Ovary (tissue), 3 donors: ENCODE measurements around the gene VDAC2.

Experiments used
- POLR2A ChIP-seq: fragments of 450-650 bp; IDR thresholded peaks from one replicate; pipeline ENCODE4 v1.6.1; 2017; ENCODE audit warnings: antibody characterized with exemption, mild to moderate bottlenecking, moderate library complexity
- TF ChIP-seq, protein P1 (sequence below), 3 donors: fragments of 450-650 bp in 2 of 3; fragments of 200-600 bp in 1 of 3; IDR thresholded peaks; one replicate each; pipeline versions ENCODE4 v1.5.1 to v1.8.0; 2016 to 2022; ENCODE audit warnings: antibody characterized with exemption in 3 of 3, mild to moderate bottlenecking in 1 of 3
- donor health status: DM: no; HTN: no; CAD: no.

DNA sequence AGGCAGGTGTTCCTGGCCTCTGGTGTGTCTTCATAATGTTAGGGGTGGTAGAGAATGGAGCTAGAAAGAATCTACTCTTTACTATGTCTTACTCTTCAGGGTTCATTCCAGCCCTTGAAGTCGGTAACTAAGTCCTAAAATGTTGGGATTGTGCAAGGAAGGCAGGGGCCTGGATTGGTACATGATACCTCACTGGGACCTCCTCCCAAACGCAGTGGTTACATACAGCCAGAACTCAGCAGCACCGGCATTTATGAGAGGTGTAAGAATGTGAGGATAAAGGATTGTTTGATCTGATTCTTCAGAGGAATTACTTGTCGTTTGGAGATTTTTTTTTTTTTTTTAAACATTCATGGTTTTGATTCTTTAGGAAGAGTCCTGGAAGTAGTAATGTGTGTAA lies 18.2 kb downstream of the VDAC2 start:
- TF ChIP-seq, protein P1, sequence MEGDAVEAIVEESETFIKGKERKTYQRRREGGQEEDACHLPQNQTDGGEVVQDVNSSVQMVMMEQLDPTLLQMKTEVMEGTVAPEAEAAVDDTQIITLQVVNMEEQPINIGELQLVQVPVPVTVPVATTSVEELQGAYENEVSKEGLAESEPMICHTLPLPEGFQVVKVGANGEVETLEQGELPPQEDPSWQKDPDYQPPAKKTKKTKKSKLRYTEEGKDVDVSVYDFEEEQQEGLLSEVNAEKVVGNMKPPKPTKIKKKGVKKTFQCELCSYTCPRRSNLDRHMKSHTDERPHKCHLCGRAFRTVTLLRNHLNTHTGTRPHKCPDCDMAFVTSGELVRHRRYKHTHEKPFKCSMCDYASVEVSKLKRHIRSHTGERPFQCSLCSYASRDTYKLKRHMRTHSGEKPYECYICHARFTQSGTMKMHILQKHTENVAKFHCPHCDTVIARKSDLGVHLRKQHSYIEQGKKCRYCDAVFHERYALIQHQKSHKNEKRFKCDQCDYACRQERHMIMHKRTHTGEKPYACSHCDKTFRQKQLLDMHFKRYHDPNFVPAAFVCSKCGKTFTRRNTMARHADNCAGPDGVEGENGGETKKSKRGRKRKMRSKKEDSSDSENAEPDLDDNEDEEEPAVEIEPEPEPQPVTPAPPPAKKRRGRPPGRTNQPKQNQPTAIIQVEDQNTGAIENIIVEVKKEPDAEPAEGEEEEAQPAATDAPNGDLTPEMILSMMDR (IDR thresholded peaks at IDR 0.05), result no peak
- no peak for TF ChIP-seq POLR2A
